ENCODE data around the gene ZNF18.

ZNF18 gene

DNA sequence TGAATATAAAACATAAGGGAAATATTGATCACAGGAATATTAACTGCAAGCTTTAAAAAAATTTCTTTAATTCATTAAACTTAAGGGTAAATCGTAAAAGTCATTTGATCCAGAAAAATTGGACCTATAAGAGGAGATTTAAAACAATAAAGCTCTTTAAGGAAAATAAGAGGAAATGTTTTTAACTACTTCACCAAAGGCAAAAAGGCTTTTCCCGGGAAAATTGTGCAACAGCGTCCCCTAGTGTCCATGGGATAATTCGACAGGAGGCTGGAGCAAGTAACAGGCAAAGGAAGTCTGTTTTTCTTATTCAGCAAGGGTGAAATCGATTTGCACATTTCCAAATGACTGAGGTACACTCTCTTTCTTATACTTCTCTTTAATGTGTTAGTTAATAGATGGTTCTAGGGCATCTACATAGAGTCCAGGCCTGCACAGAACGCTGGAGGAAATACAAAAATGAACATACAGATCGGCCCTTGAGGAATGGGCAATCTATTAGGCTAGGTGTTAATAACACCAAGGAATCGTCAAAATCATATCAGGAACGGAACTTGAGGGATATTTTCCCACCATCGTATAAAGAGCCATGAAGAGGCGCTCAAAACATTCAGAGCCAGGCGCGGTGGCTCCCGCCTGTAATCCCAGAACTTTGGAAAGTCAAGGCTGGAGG, 61.4 kb downstream of the ZNF18 start:
- no peak for TF ChIP-seq EZH2phosphoT487 (IDR thresholded peaks at IDR 0.05; ENCODE audit: borderline replicate concordance, low read length)
- TF ChIP-seq, protein P1, sequence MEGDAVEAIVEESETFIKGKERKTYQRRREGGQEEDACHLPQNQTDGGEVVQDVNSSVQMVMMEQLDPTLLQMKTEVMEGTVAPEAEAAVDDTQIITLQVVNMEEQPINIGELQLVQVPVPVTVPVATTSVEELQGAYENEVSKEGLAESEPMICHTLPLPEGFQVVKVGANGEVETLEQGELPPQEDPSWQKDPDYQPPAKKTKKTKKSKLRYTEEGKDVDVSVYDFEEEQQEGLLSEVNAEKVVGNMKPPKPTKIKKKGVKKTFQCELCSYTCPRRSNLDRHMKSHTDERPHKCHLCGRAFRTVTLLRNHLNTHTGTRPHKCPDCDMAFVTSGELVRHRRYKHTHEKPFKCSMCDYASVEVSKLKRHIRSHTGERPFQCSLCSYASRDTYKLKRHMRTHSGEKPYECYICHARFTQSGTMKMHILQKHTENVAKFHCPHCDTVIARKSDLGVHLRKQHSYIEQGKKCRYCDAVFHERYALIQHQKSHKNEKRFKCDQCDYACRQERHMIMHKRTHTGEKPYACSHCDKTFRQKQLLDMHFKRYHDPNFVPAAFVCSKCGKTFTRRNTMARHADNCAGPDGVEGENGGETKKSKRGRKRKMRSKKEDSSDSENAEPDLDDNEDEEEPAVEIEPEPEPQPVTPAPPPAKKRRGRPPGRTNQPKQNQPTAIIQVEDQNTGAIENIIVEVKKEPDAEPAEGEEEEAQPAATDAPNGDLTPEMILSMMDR (IDR thresholded peaks at IDR 0.05; ENCODE audit: low read depth, low read length, poor library complexity, severe bottlenecking) = peak; percentile 93
- H3K4me3 ChIP-seq (ENCODE audit: low read length) = no peak overlapping the region
- H4K20me1 ChIP-seq (ENCODE audit: control insufficient read depth, insufficient read depth, low read depth, low read length) = no peaks in the 10 kb centered on the region
- H3K79me2 ChIP-seq (ENCODE audit: control insufficient read depth, low read length) = no peaks in the 10 kb centered on the region
- H3K4me1 ChIP-seq (ENCODE audit: control insufficient read depth, low read length) = no peaks in the 10 kb centered on the region
- H3K4me2 ChIP-seq (ENCODE audit: low read length) = no peak overlapping the region
- no peaks in the 10 kb centered on the region for H3F3A ChIP-seq (ENCODE audit: control insufficient read depth, insufficient read depth)
- no peaks in the 10 kb centered on the region for H3K9me3 ChIP-seq (ENCODE audit: control insufficient read depth, insufficient read depth, low read length)
- no peak overlapping the region for H3K27ac ChIP-seq (ENCODE audit: low read depth, low read length)
- H3K36me3 ChIP-seq (ENCODE audit: control insufficient read depth, low read length) = no peaks in the 10 kb centered on the region
- H3K27me3 ChIP-seq (ENCODE audit: control insufficient read depth, low read length) = no peaks in the 10 kb centered on the region
- no peaks in the 10 kb centered on the region for H3K9me2 ChIP-seq (replicated peaks; ENCODE audit: control insufficient read depth, low read length)

DNA sequence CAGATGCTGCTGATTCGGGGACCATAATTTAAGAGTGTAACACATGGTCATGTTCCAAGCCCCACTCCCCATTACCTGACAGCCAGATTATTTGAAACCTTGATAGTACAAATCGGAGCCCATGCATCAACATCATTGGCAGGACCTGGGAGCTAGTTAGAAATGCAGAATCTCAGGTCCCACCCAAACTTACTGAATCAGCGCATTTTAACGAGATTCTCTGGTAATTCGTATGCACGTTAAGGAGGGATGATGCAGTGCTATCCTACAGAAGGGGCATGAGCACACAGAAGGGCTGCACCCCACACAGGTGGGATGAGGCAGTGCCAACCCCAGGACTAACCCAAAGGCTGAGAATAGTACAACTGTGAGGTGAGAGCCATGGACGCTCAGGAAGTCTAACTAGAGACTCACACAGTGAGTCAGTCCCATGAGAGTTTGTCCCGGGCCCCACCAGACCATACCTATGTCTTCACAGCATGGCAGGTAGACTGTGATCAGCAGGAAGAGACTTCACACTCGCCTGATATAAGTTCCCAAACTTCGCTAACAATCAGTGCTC, 64.9 kb downstream of the ZNF18 start:
- Histone ChIP-seq H3K4me1 (ENCODE audit: control insufficient read depth, low read length) (no peaks in the 10 kb centered on the region), H3K4me3 (ENCODE audit: low read length) (no peak overlapping the region), H3K9me2 (replicated peaks; ENCODE audit: control insufficient read depth, low read length) (no peaks in the 10 kb centered on the region), H4K20me1 (ENCODE audit: control insufficient read depth, insufficient read depth, low read depth, low read length) (no peaks in the 10 kb centered on the region), H3K79me2 (ENCODE audit: control insufficient read depth, low read length) (no peaks in the 10 kb centered on the region), H3K27ac (ENCODE audit: low read depth, low read length) (no peak overlapping the region), H3K9me3 (ENCODE audit: control insufficient read depth, insufficient read depth, low read length) (no peaks in the 10 kb centered on the region), H3F3A (ENCODE audit: control insufficient read depth, insufficient read depth) (no peaks in the 10 kb centered on the region), H3K36me3 (ENCODE audit: control insufficient read depth, low read length) (no peaks in the 10 kb centered on the region), H3K4me2 (ENCODE audit: low read length) (no peak overlapping the region), H3K27me3 (ENCODE audit: control insufficient read depth, low read length) (no peaks in the 10 kb centered on the region)
- TF ChIP-seq, protein P1 (IDR thresholded peaks at IDR 0.05; ENCODE audit: low read depth, low read length, poor library complexity, severe bottlenecking) = no peak
- no peak for TF ChIP-seq EZH2phosphoT487 (IDR thresholded peaks at IDR 0.05; ENCODE audit: borderline replicate concordance, low read length)

DNA sequence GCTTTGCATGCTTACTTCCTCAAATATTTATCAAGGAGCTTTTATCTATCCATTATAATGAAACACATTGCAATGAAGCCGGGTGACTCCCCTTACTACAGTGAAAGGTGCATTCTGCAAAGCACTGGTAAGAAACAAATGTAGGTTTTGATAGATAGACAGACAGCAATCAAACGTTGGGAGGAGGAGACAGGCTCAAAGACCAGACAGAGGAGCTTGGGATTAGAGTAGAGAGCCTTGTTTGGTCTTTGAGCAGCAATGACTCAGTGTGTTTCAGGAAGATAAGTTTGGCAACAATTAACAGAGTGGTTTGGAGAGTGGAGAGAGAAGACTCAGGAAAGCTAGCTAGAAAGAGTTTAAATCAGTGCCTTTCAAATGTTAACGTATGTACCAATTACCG, 68.8 kb downstream of the ZNF18 start:
- no peaks in the 10 kb centered on the region for H3F3A ChIP-seq (ENCODE audit: control insufficient read depth, insufficient read depth)
- H4K20me1 ChIP-seq (ENCODE audit: control insufficient read depth, insufficient read depth, low read depth, low read length) = no peaks in the 10 kb centered on the region
- H3K79me2 ChIP-seq (ENCODE audit: control insufficient read depth, low read length) = no peaks in the 10 kb centered on the region
- no peaks in the 10 kb centered on the region for H3K36me3 ChIP-seq (ENCODE audit: control insufficient read depth, low read length)
- no peak for TF ChIP-seq EZH2phosphoT487 (IDR thresholded peaks at IDR 0.05; ENCODE audit: borderline replicate concordance, low read length)
- TF ChIP-seq, protein P1 (IDR thresholded peaks at IDR 0.05; ENCODE audit: low read depth, low read length, poor library complexity, severe bottlenecking) = no peak
- H3K4me2 ChIP-seq (ENCODE audit: low read length) = no peak overlapping the region
- no peaks in the 10 kb centered on the region for H3K9me3 ChIP-seq (ENCODE audit: control insufficient read depth, insufficient read depth, low read length)
- no peaks in the 10 kb centered on the region for H3K4me1 ChIP-seq (ENCODE audit: control insufficient read depth, low read length)
- no peak overlapping the region for H3K27ac ChIP-seq (ENCODE audit: low read depth, low read length)
- H3K4me3 ChIP-seq (ENCODE audit: low read length) = no peak overlapping the region
- H3K27me3 ChIP-seq (ENCODE audit: control insufficient read depth, low read length) = no peaks in the 10 kb centered on the region
- no peaks in the 10 kb centered on the region for H3K9me2 ChIP-seq (replicated peaks; ENCODE audit: control insufficient read depth, low read length)
